NCI-H748 treated with DMSO at 0.1 percent for 48 hours (cell line): ENCODE measurements around the gene RAB32.
"Not testable (repeated sequence)": the region's sequence is repeated elsewhere in the genome, so short reads cannot be mapped to it uniquely, and the experiment has no call there.

Experiments
- DNase-seq: peaks from one replicate; lab custom pipeline; 2025; lab: John Stamatoyannopoulos, UW

The RAB32 gene

GRCh38 chr6:146543211-146543939, at the start of gene RAB32:
Gene RAB32 (plus strand): TSS chr6:146543833. CDS start chr6:146543872, 39 bp downstream.
- no peak for DNase-seq

GRCh38 chr6:146498309-146498708, 45.3 kb upstream of the RAB32 start:
- DNase-seq, result no peak

- DNase-seq, result no peak
Observed at GRCh38 chr6:146503096-146503495, 40.5 kb upstream of the RAB32 start.

- DNase-seq, result no peak
Observed at GRCh38 chr6:146515212-146515611, 28.4 kb upstream of the RAB32 start.

GRCh38 chr6:146526192-146526591, 17.4 kb upstream of the RAB32 start:
- DNase-seq, result no peak

GRCh38 chr6:146532702-146533101, 10.9 kb upstream of the RAB32 start:
- DNase-seq, result no peak

- no peak for DNase-seq
Observed at GRCh38 chr6:146542881-146543210, 787 bp upstream of the RAB32 start.

- DNase-seq, result no peak
Observed at GRCh38 chr6:146543940-146544615, 445 bp downstream of the RAB32 start.

- DNase-seq, result no peak
Observed at GRCh38 chr6:146544616-146545182, 1.1 kb downstream of the RAB32 start.

GRCh38 chr6:146545581-146545980, 1.9 kb downstream of the RAB32 start:
- no peak for DNase-seq

GRCh38 chr6:146546443-146547043, 2.9 kb downstream of the RAB32 start:
- DNase-seq, result no peak

GRCh38 chr6:146547889-146548288, 4.3 kb downstream of the RAB32 start:
- no peak for DNase-seq

- DNase-seq, result no peak
Observed at GRCh38 chr6:146548898-146549374, 5.3 kb downstream of the RAB32 start.

- DNase-seq, result no peak
Observed at GRCh38 chr6:146550911-146551310, 7.3 kb downstream of the RAB32 start.

GRCh38 chr6:146551545-146551944, 7.9 kb downstream of the RAB32 start:
- no peak for DNase-seq

- no peak for DNase-seq
Observed at GRCh38 chr6:146553377-146554135, 9.9 kb downstream of the RAB32 start.

- DNase-seq, result no peak
Observed at GRCh38 chr6:146560607-146561006, 17.0 kb downstream of the RAB32 start.

GRCh38 chr6:146566661-146567060, 23.0 kb downstream of the RAB32 start:
- not testable (repeated sequence) for DNase-seq

- DNase-seq, result not testable (repeated sequence)
Observed at GRCh38 chr6:146568619-146569018, 25.0 kb downstream of the RAB32 start.

GRCh38 chr6:146574211-146574610, 30.6 kb downstream of the RAB32 start:
- no peak for DNase-seq

GRCh38 chr6:146578054-146578453, 34.4 kb downstream of the RAB32 start:
- no peak for DNase-seq

GRCh38 chr6:146581968-146582367, 38.3 kb downstream of the RAB32 start:
- no peak for DNase-seq
